Measurements from ENCODE around the gene DGCR6L.
"Not testable (repeated sequence)": the region's sequence is repeated elsewhere in the genome, so short reads cannot be mapped to it uniquely, and the experiment has no call there.

DGCR6L gene

DNA sequence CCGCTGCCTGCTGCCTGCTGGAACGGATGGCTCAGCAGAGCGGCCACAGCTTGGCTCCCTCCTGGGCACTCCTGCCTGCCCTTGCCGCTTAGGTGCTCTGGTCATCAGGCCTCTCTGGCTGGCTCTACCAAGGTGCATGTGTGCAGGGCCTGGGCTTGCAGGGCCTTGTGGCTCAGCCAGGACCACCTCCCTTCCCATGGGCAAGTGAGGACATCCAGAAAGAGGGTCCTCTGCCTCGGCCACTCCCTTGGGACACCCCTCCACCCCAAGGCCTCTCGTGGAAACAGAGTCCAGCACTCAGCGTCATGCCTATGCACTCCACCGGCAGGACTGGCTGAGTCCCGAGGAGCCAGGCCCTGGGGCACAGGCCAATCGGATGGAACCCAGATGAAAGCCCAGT, 45.5 kb downstream of the DGCR6L start:
- not testable (repeated sequence) for DNase-seq

DNA sequence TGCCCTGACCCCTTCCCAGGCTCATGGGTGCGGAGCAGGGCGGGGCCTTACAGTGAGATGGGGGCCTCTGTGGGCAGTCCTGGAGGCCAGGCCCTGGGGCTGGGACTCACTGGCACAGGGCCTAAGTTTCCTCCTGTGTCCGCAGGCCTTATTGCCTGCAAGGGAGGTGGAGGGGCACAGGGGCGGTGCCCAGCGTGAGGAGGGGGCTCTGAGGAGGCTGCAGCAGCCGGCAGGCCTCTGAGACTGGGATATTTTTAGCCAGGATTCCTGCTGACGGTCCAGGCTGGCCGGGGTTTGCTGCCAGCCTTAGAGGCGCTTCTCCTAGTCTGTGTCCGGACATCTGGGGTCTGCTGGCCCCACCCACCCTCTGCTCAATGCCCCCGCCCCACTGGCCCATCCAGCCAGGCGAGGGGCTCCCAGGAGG, 46.1 kb downstream of the DGCR6L start:
- no peak for DNase-seq

DNA sequence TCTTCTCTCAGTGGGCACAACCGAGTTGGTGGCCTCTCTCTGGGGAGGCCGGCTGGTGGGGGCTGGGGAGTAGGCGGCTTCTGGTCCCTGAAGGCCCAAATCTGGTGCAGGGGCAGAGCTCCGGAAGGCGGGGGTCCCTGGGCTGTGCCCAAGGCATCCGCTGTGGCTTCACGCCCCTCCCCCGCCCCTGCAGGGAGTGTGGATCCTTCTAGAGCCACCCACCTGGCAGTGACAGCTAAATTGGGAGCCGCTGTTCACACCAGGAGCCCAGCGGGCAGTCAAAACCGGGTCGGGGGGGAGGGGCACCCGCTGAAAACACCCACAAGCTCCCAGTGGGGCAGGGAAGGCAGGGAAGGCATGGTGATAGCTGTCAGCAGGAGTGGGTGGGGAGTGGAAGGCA, 47.2 kb downstream of the DGCR6L start:
- DNase-seq: no peak

- DNase-seq: no peak
Observed at GRCh38 chr22:20272174-20272573, 47.7 kb downstream of the DGCR6L start.

DNA sequence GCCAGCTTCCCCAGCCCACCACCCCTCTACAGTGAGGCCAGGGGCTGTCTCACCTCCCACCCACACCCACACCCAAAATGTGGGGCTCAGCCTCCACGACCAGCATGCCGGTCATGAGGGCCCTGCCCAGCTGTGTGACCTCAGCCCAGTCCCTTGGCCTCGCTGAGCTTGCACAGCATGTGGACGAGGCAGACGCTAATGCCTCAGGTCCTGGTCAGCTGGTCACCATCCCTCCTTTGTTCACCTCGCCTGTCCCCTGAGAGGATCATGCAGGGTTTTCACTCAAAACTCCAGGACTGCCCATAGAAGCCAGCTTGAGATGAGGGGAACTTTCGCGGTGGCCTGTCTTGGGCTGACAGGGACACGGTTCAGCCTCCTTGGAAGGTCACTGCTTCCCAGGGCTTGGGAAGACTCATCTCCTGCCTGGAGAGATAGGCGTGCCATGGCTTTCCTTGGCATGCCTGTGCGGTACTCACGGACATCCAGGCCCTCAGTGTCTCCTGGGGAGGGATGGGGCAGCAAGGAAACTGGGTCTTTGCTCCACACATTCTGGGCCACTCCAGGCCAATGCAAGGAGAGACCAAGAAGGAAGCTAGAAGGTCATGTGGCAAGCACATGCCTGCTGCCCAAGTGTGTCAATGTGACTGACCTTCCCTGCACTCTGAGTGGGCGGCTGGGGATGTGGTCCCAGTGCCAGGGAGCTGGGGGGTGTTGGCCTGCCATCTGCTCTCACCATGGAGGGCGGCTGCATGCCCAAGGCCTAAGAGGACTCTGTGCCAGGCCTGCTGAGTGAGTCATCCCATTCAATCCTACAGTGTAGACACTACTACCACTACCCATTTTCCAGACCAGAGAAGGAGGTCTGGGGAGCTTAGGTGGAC, 48.5 kb downstream of the DGCR6L start:
- no peak for DNase-seq

GRCh38 chr22:20270190-20271113, 49.4 kb downstream of the DGCR6L start:
- not testable (repeated sequence) for DNase-seq

- DNase-seq: not testable (repeated sequence)
Observed at GRCh38 chr22:20269673-20270072, 50.2 kb downstream of the DGCR6L start.

DNA sequence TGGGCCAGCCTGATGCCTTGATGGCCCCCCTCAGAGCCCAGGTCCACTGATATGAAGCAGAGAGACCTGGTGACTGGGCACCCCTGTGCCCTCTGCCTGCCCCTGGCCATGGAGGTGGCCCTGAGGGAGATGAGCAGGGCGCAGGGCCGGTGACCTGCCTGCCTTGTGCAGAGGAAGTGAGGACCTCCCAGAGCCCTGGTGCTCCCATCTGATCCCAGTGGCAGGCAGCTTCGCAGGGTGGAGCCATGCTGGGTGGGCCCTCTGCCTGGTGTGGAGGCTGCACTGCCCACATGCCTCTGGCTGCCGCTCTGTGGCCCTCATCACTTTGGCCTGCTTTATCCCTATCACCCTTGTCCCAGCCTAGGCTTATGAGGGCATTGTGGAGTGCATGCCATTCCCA, 50.7 kb downstream of the DGCR6L start:
- DNase-seq: not testable (repeated sequence)

GRCh38 chr22:20268279-20269012, 51.4 kb downstream of the DGCR6L start, which contains the start of gene RTN4R:
TSS of gene RTN4R (minus strand) at chr22:20268318. CDS start at chr22:20268092, 226 bp downstream.
- DNase-seq: peak; percentile 34

- no peak for DNase-seq
Observed at GRCh38 chr22:20267441-20268278, 52.2 kb downstream of the DGCR6L start.

- not testable (repeated sequence) for DNase-seq
Observed at GRCh38 chr22:20266667-20267440, 53.0 kb downstream of the DGCR6L start.

DNA sequence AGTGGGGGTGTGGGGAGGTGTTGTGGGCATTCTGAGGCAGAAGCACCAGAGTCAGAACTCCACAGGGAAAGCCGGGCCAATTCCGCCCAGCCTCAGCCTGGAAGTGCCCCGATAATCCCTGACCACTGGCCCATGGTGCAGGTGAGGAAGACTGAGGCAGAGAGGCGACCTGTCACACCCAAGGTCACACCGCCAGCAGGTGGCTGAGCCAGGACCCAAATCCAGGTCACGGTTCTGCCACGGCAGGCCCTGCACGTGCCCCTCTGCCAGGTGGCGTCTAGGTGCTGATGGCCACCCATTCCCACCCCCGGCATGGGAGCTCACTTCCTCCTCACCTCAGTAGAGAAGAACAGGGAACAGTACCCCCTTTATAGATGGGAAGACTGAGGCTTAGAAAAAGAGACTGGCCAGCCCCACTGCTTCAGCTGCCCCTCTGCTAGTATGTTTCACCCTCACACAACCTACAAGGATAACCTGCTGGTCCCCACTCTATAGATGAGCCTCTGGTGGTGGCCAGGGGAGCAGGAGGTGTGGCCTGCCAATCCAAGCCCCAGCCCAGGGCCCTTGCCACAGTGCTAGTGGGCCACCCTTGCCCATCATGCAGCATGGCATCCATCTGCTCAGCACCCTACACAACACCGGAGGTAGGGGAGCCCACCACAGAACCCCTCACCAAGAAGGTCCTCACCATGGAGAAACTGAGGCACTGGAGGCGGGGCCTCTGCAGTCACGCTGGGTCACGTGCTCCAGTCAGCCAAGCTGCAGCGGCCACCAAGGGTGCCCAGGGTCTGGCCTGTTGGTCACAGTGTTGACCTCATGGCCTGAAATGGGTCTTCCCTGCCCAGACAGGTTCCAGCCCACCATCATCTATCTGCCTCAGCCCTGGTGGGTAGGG, 53.8 kb downstream of the DGCR6L start:
- not testable (repeated sequence) for DNase-seq

DNA sequence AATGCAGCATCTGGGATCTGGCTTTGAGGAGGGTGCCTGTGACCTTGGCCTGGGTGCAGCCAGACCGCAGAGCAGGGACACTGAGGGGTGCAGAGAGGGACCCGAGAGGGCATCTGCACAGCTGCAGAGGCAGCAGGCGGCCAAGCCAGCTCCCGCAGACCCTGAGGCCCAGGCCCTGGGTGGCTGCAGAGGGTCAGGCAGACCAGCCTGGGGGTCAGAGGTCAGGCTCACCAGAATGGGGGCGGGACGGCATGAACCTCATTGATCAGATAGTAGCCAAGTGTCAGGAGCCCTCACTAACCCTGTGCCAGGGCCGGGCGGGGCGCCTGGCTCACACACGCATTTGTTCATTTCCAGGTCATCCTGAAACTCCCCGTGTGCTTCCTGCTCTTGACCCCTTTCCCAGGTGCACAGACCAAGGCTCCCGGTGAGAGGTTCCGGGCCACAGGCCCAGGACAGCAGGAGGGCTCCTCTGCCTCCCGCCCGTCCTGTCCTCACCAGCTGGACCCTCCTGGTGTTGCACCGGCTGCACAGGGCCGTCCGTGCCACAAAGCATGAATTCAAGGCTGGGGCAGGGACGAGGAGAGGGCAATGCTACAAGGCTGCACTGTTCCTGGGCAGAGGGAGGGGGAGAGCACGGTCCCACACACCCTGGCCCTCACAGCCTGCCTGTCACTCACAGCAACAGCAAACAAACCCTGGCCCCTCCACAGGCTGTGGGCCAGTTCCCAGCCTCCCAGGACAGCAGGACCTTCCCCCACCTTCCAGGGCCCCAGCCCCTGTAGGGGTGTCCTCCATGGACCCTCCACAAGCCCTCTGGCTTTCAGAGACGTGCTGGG, 55.0 kb downstream of the DGCR6L start:
- DNase-seq: no peak
